ENCODE measurements around the gene ZBTB14. TPM values are rescaled to one million over a fixed set of nuclear protein-coding genes. Genes with fewer than 3 reads are reported as not detected.

The ZBTB14 gene
- total RNA-seq, 1 donor from 2014 or later: 11.9 TPM

DNA sequence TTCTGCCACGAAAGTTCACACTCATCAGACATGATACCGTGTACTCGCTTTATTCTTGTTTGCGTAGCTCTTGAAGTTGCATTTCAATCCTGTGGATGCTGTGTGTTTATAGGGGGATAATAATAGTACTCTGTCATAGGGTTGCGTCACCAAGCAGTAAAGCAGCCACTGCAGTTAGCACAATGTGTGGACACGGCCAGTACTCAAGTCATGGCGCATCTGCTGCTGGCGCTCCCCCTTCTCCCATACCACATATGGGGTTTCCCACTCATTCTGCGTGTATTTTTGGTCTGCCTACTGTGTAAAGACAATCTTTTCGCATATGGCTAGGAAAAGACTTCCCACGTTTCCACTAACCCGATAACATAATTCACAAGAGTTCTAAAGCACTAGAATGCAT, 2.1 kb upstream of the ZBTB14 start:
- H3K27me3 Mint-ChIP-seq (ENCODE audit: low read depth): peaks cover 24% of the 10 kb centered on the region
- no peaks in the 10 kb centered on the region for H3K36me3 Mint-ChIP-seq (ENCODE audit: low read depth)
- no peak for DNase-seq (ENCODE audit: low spot score)
- H3K4me3 Mint-ChIP-seq (ENCODE audit: unreplicated experiment): peak overlapping the region; percentile 20
- no peaks in the 10 kb centered on the region for H3K9me3 Mint-ChIP-seq (ENCODE audit: low read depth)
- TF ChIP-seq CTCF (IDR thresholded peaks at IDR 0.05): no peak
- H3K4me1 Mint-ChIP-seq (ENCODE audit: low read depth): peaks cover 13% of the 10 kb centered on the region
- no peak overlapping the region for H3K27ac Mint-ChIP-seq (ENCODE audit: unreplicated experiment)

GRCh38 chr18:5296706-5297320, 1.3 kb upstream of the ZBTB14 start:
- H3K27me3 Mint-ChIP-seq (ENCODE audit: low read depth): peaks cover 17% of the 10 kb centered on the region
- H3K27ac Mint-ChIP-seq (ENCODE audit: unreplicated experiment): peak overlapping the region; percentile 98
- no peak for TF ChIP-seq CTCF (IDR thresholded peaks at IDR 0.05)
- H3K36me3 Mint-ChIP-seq (ENCODE audit: low read depth): peaks cover 2% of the 10 kb centered on the region
- H3K9me3 Mint-ChIP-seq (ENCODE audit: low read depth): no peaks in the 10 kb centered on the region
- peak; percentile 96 for DNase-seq (ENCODE audit: low spot score)
- peak overlapping the region; percentile 88 for H3K4me3 Mint-ChIP-seq (ENCODE audit: unreplicated experiment)
- peaks cover 13% of the 10 kb centered on the region for H3K4me1 Mint-ChIP-seq (ENCODE audit: low read depth)

GRCh38 chr18:5295981-5296705, 617 bp upstream of the ZBTB14 start:
- Mint-ChIP-seq H3K9me3 (ENCODE audit: low read depth) (no peaks in the 10 kb centered on the region), H3K4me1 (ENCODE audit: low read depth) (peaks cover 13% of the 10 kb centered on the region), H3K27ac (ENCODE audit: unreplicated experiment) (peak overlapping the region; percentile 98), H3K4me3 (ENCODE audit: unreplicated experiment) (peak overlapping the region; percentile 88), H3K36me3 (ENCODE audit: low read depth) (peaks cover 8% of the 10 kb centered on the region), H3K27me3 (ENCODE audit: low read depth) (peaks cover 14% of the 10 kb centered on the region)
- TF ChIP-seq CTCF (IDR thresholded peaks at IDR 0.05): no peak
- peak; percentile 96 for DNase-seq (ENCODE audit: low spot score)

DNA sequence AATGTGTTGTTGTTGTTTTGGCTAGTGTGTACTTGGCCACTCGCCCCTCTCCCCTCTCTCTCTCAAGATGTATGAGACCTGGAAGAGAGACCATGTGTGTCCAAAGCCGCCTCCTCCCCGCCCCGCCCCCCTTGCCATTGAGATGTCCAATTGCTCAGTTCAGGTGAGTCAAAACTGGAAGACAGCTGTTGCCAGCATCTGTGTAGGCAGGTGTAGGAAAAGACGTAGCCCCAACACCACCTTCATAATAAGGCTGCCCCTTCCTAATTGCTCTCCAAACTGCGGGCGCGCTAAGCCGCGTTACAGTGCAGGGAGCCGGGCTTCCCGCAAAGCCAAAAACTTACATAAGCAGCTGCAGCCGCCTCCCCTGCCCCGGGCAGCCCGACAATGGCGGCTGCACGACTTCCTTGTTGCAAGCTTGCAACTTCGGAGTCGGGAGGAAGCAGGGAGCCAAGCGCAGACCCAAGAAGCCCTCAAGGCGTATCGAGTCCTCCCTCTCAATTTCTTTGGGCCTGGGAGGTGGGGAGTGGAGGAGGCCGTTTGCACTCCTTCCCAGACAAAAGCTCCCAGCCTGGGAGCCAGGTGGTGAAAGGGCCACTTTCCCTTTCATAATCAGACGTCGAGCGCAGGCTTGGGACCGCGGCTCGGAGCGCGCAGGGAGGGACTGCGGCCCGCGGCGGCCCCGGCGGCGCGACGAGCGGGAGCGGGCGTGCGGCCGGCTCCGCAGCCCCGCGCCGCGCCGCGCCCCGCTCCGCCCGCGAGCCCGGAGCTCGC, 882 bp downstream of the ZBTB14 start:
- no peak for TF ChIP-seq CTCF (IDR thresholded peaks at IDR 0.05)
- H3K27ac Mint-ChIP-seq (ENCODE audit: unreplicated experiment): peak overlapping the region; percentile 86
- no peaks in the 10 kb centered on the region for H3K9me3 Mint-ChIP-seq (ENCODE audit: low read depth)
- peaks cover 13% of the 10 kb centered on the region for H3K4me1 Mint-ChIP-seq (ENCODE audit: low read depth)
- peaks cover 6% of the 10 kb centered on the region for H3K27me3 Mint-ChIP-seq (ENCODE audit: low read depth)
- peaks cover 16% of the 10 kb centered on the region for H3K36me3 Mint-ChIP-seq (ENCODE audit: low read depth)
- peak overlapping the region; percentile 81 for H3K4me3 Mint-ChIP-seq (ENCODE audit: unreplicated experiment)
- no peak for DNase-seq (ENCODE audit: low spot score)

GRCh38 chr18:5294113-5294456, 1.4 kb downstream of the ZBTB14 start:
- Mint-ChIP-seq H3K4me3 (ENCODE audit: unreplicated experiment) (peak overlapping the region; percentile 81), H3K27me3 (ENCODE audit: low read depth) (peaks cover 2% of the 10 kb centered on the region), H3K27ac (ENCODE audit: unreplicated experiment) (no peak overlapping the region), H3K36me3 (ENCODE audit: low read depth) (peaks cover 16% of the 10 kb centered on the region), H3K9me3 (ENCODE audit: low read depth) (no peaks in the 10 kb centered on the region), H3K4me1 (ENCODE audit: low read depth) (peaks cover 13% of the 10 kb centered on the region)
- TF ChIP-seq CTCF (IDR thresholded peaks at IDR 0.05): no peak
- no peak for DNase-seq (ENCODE audit: low spot score)
